ENCODE measurements around the gene RORC. TPM values are rescaled to one million over a fixed set of nuclear protein-coding genes. Genes with fewer than 3 reads are reported as not detected.

RORC gene
- total RNA-seq, 1 donor from 2014 or later, result 3.9 TPM

- DNase-seq (ENCODE audit: low read depth), result no peak
Observed at GRCh38 chr1:151847867-151848596, 16.4 kb upstream of the RORC start.

GRCh38 chr1:151846686-151847237 is 15.2 kb upstream of the RORC start:
- DNase-seq (ENCODE audit: low read depth), result no peak

- DNase-seq (ENCODE audit: low read depth), result no peak
Observed at GRCh38 chr1:151846062-151846568, 14.5 kb upstream of the RORC start.

GRCh38 chr1:151843398-151843797 is 11.8 kb upstream of the RORC start:
- DNase-seq (ENCODE audit: low read depth), result no peak

GRCh38 chr1:151841141-151841540 is 9.5 kb upstream of the RORC start:
- DNase-seq (ENCODE audit: low read depth), result peak; percentile 86

GRCh38 chr1:151840421-151840820 is 8.8 kb upstream of the RORC start:
- no peak for DNase-seq (ENCODE audit: low read depth)

- no peak for DNase-seq (ENCODE audit: low read depth)
Observed at GRCh38 chr1:151839457-151840403, 8.1 kb upstream of the RORC start, which contains the start of gene C2CD4D. Gene C2CD4D (minus strand): TSS chr1:151839820. CDS start chr1:151838989, 831 bp downstream.

GRCh38 chr1:151839082-151839412 is 7.4 kb upstream of the RORC start:
- DNase-seq (ENCODE audit: low read depth), result no peak

GRCh38 chr1:151838222-151839081 is 6.8 kb upstream of the RORC start:
- DNase-seq (ENCODE audit: low read depth), result no peak

GRCh38 chr1:151837884-151838221 is 6.3 kb upstream of the RORC start:
- DNase-seq (ENCODE audit: low read depth), result no peak

GRCh38 chr1:151837197-151837596 is 5.6 kb upstream of the RORC start:
- no peak for DNase-seq (ENCODE audit: low read depth)

- DNase-seq (ENCODE audit: low read depth), result no peak
Observed at GRCh38 chr1:151835596-151835995, 4.0 kb upstream of the RORC start.

- DNase-seq (ENCODE audit: low read depth), result no peak
Observed at GRCh38 chr1:151834239-151834638, 2.6 kb upstream of the RORC start.

- DNase-seq (ENCODE audit: low read depth), result no peak
Observed at GRCh38 chr1:151833172-151833900, 1.7 kb upstream of the RORC start.

- DNase-seq (ENCODE audit: low read depth), result peak; percentile 86
Observed at GRCh38 chr1:151832318-151832980, 847 bp upstream of the RORC start.

- DNase-seq (ENCODE audit: low read depth), result no peak
Observed at GRCh38 chr1:151831256-151831591, 378 bp downstream of the RORC start.

GRCh38 chr1:151830055-151830454 is 1.5 kb downstream of the RORC start:
- DNase-seq (ENCODE audit: low read depth), result no peak

GRCh38 chr1:151829352-151830046 is 2.1 kb downstream of the RORC start:
- no peak for DNase-seq (ENCODE audit: low read depth)

- peak; percentile 56 for DNase-seq (ENCODE audit: low read depth)
Observed at GRCh38 chr1:151828921-151829320, 2.7 kb downstream of the RORC start.

- no peak for DNase-seq (ENCODE audit: low read depth)
Observed at GRCh38 chr1:151827853-151828252, 3.7 kb downstream of the RORC start.

Data from renal cortical epithelial cell (primary cell).